NCI-H748 (cell line): ENCODE data around the gene RAPGEF3.

Experiments
- DNase-seq: peaks from one replicate; lab custom pipeline; 2025; ENCODE audit not compliant: unreplicated experiment; lab: John Stamatoyannopoulos, UW

Gene RAPGEF3

DNA sequence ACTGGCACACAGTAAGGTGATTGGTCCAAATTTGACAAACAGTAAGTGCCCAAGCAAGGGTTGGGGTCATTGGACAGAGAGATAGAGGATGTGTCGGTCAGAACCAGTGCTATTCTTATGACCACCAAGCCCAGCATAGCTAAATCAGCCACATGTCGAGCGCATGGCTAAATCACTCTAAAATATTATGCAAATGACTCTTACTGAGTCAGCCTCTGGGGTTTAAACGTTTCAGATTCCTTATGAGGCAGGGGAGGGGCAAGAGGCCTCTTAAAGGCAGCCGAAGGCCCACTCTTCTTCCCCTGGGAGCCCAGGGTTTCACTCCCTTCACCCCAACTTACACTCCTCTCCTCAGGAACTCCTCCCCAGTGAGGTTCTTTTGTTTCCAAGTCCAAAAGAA lies 32.8 kb downstream of the RAPGEF3 start:
- no peak for DNase-seq

DNA sequence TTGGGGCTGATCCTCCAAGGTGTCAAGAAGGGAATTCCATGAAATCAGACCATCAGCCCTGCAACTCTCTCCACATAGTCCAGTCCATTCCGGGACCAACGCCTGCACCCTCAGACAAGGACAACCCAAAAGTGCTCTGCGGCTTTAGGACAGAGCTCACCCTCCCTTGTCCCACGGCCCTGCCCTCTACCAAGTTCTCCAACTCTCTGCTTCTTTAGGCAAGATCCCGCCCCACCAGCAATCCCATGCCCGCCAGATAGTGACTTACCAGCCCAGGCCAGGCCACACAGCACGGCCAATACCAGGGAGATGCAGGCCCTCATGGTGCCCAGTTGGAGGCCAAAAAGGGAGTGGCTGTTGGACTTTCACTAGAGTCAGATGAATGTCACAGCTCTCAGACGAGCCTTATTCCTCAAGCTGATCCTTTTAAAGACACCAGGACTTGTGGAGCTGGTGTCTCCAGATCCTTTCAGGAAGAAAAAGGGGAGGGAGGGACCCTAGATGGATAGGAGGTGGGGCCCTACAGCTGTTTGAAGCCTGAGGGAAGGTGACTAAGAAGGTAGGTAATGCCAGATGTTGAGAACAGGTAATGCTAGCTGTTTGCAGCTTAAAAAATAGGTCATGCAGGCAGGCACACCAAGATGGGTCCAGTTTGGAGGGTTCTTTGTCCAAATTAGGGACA lies 33.4 kb downstream of the RAPGEF3 start, which contains the start of gene ENDOU:
Gene ENDOU (minus strand): TSS at position 400 of the 682 bp plus-strand sequence. CDS start 77 bp downstream, at position 323.
- no peak for DNase-seq

DNA sequence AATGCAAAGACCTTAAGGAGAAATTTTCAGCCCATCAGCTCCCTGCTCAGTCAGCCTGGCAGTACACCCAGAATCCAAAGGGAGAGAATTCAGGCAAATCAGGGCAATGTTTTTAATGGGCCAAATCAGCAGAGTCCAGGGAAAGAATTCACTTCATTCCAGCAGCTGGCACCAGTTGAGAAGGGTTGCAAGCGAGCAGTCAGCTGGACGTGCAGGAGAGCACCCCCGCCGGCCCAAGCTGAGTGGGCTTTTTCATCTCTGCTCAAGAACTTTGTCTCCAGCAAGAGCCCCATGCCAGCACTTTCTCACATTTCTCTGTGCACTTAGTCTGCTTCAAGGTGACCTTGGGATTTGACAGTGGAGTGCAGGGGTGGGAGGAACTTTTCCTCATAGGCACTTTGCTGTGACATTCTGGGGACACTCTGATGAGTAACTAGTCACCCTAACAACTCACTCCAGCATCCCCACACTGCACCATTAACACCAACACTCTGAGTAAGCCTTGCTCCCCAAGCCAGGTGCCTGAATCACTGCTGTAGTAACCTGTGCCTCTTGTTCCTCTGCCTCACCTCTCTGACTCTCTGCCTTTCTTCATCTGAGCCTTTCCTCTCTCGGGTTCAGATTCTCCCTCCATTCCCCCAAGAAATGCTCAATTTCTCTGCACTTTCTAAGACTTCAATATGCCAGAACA lies 35.6 kb downstream of the RAPGEF3 start:
- DNase-seq: no peak

DNA sequence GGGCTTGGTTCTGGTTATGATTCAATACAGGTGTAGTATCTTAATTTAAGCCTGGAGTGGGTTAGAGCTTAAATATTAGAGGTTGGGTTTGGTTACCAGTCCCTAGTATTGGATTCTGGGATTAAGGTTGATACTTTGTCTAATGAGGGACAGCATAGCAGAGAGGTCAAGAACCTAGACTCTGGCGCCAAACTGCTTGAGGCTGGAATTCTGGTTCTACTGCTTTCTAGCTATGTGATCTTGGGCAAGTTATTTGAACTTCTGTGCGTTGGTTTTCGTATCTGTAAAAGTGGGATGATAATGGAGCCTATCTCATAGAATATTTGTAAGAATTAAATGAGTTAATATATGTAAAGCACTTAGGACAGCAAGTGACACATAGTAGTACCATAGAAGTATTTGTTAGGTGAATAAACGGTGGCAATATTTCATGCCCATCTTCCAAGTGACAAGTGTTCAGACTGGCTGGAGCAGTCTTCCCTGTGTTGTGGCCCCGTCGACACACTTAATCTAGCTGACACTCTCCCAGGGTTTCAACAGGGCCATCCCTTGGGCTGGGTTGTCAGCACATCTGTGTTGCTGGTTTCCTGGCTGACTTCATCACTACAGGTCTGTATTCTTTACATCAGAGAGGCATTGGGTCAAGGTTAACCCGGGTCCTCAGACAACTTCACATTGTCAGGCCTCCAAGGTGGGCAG lies 36.4 kb downstream of the RAPGEF3 start:
- DNase-seq: no peak

DNA sequence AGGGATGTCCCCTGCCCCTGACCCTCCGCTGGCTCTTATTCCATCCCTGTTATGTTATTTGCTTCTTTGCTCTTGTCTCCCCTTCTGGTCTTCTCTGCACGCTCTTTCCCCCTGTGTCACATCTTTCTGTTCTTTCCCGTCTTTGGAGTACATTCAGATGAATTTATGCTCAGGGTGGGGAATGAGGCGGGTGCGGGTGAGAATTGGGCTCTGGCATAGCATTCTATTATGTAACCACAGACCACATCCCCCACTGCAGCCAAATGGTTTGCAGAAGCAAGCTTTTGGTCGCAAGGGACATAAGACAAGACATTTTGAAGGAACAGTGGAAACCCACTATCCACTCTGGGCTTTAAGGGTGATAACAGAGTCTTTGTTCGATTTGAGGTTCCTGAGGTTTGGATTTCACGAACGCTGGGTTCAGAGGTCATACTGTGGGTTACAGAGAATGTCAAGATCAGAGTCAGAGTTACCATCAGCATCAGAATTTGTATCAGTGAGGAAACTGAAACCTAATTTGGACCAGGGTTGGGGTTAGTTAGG lies 37.2 kb downstream of the RAPGEF3 start:
- DNase-seq: no peak

DNA sequence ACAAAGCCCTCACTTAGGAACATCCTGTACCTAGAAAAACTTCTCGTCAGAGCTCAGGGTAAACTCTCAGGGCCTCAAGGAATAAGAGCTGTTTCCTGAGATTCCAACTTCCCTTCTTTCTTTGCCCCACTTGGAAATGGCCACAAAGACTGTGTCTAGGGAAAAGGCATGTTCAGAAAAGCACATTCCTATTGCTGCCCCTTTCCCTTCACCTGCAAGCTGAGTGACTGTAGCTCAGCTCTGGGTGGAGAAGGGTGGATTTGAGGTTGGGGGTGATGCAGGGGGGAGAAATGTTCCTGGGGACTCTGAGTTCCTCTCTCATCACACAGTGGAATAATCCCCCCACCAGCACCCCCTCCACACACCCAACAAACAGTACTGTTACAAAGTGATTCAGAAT lies 40.1 kb downstream of the RAPGEF3 start:
- no peak for DNase-seq

DNA sequence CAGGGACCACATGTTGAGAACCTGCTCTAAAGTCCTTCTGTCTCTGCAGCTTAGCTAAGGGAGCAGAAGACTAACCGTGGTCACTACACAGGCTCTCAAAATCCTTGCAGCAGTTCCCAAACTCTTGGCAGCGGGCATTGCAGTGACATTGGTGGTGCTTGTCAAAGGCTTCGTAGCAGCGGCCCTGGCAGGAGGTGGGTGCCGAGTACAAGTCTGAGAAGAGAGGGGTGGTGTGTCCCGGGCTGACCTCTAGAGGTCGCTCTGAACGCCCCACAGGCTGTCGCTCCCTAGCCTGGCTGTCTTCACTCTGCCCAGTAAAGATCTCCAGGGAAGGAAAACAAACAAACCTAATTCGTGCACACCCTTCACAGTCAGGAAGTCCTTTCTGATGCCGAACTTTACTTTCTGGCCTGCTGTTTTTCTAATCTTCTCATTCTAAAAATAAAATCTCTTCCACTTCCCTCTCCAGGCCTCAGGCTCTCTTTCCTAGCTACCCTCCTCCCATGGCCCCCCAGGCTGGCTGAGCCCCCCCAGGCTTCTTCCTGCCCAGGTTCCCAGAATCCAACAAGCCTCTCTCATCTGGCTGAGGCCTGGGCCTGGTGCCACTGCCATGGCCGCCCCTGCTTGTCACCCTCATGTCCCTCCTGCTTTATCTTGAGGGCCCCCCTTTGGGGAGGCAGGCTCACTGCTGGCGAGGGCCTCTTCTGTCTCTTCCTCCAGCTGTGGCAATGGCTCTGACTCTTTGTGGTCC lies 41.1 kb downstream of the RAPGEF3 start:
- DNase-seq: peak; percentile 80

DNA sequence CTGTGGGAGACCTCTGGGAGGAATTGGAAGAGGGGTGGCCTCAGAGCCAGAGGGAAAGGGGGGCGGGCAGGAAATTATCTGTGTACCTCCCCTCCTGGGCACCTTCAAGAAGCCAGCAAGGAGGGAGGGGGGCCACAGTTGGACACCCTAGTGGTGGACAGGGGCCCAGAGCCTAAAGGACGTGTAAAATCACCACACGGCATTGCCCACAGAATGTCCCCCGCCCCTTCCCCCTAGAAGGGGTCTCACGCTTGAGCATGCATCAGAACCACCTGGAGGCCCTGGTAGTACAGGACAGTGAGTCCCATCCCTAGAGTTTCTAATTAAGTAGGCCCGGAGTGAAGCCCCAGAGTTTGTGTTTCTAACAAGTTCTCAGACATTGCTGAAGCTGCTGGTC lies 41.6 kb downstream of the RAPGEF3 start:
- DNase-seq: no peak

DNA sequence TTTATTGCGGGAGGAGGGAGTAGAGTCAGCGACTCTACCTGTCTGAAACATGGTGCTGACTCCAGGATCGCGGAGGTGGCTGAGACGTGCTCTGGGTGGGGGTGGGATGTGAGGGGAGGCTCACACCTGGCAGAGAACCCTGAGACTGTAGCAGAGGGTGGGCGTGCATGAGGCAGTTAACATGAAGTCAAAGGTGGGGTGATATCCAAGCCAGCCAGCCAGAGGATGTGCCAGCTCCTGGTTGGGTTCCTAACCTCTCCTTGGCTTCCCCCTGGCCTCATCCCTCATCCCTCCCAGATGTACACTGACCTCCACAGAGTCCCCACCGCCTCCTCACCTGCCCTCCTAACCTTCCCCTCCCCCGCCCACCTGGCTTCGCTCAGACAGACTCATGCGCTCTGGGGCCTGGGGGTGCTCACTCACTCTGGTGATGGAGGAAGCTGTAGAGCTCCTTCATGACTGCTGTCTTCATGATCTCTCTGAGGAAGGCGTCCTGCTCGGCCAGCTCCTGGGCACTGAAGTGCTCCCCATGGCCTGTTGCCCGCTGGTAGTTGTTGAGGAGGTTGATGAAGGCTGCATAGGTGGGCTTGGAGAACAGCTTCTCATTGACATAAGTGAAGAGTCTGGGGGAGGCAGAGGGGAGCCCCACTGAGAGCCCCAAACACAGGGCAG lies 42.7 kb downstream of the RAPGEF3 start:
- DNase-seq: no peak

DNA sequence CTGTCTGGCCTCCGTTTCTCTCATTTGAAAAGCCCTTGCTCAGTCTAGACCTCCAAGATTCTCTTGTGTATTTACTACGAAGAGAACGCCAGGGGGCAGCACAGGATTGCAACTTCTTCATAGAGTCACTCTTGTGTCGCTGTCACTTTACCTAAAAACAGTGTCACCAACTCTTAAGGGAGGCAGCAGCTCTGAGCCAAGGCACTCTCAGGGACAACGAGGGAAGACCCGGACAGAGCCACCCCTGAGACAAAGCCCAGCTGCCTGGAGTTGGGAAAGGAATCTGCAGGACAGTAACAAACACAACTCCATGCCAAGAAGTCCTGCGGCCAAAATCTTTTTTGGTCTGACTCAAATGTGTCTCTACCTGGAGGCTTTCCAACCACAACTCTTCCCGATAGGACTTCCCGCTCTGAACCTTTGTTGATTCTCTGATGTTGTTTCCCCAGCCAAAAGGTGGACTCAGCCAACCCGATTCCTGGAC lies 43.2 kb downstream of the RAPGEF3 start:
- DNase-seq: peak; percentile 83

DNA sequence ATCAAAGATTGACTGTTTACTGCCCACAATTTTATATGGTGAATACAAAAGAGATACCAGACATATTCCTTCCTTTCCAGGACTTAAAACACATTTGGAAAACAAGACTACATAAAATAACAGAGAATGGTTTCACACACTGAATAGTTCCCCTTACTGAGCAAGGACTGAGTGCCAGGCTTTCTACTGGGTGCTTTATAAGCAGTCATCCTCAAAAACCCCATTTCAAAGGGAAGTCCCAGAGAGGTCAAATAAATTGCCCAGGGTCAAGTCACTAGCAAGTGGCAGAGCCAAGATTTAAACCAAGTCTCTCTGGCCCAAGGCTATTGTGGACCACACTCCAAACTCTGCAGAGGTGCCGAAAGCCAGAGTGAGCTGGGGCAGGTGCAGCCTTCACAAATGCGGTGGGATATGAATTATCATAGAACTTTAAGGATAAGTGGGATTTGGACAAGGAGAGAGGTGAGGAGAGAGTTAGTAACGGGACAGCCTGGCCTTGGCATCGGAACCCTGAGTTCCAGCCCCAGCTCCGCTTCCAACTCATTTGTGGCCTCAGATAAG lies 43.8 kb downstream of the RAPGEF3 start:
- DNase-seq: no peak

DNA sequence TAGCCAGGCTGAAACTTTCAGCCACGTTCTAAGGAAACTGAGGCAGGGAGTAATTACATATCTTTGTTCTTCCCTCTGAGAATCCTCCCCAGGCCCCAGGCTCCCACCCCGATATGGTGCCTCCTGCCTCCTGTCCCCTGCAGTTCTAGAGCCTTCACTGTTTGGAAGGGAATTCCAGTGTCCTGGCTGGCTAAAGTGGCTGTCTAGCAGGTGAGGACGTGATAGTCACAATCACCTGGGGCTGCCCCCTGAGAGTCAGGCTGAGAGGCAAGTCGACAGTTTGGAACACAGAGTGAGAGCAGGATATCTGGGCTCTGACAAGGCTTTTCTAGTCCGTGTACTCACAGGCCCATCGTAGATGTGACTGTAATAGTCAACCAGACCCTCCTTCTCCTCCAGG lies 46.5 kb downstream of the RAPGEF3 start:
- DNase-seq: no peak

DNA sequence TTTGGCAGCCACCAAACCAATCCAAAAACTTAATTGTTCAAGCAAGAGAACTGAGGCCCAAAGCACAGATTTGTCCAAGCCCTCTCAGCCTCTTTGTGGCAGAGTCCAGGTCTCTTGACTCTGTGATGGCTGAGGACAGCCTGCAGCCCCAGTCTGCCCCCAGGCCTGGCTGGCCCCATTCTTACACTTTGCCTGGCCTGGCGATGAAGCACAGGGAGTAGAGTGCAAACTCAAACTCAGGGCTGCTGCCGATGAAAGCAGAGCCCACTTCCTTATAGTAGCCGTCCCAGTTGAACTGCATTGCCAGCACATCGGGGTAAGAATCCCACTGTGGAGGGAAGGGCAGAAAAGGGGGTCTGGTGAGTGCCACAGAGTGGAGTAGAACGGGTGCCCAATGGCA lies 47.2 kb downstream of the RAPGEF3 start:
- DNase-seq: no peak

DNA sequence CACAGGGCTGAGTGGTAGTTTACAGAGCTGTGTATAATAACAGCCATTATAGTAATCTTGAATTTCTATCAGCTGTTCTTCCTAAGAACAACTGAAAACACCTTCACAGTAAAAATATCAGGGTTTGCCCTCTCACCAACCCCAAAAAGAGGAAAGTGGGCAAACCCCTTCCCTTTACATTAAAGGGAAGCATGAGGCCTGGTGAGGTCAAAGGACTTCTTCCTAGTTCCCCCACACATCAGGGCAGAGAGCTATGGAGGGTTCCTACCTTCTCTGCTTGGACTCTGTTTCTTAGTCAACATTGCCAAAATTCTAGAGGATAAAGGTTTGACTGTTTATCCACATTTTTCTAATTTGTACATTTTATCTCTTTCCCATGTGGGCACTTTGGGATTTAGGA lies 48.4 kb downstream of the RAPGEF3 start:
- DNase-seq: no peak

DNA sequence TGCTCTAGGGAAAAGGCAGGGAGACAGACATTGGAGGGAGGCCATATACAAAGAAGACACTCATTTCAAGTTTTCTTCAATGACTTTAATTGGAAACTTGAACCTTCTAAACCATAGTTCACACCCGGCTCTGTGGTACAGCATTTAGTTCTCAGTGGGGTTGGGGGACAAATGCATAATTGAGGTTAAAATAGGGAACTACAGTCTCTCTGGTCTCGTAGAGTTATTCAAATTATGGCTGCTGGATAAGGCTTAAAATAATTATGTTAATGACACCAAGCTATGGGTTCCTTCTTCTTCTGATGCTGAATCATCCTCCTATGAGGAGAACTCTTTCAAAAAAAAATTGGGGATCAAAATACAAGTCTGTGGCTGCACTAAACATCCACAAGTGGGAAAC lies 49.0 kb downstream of the RAPGEF3 start:
- no peak for DNase-seq

DNA sequence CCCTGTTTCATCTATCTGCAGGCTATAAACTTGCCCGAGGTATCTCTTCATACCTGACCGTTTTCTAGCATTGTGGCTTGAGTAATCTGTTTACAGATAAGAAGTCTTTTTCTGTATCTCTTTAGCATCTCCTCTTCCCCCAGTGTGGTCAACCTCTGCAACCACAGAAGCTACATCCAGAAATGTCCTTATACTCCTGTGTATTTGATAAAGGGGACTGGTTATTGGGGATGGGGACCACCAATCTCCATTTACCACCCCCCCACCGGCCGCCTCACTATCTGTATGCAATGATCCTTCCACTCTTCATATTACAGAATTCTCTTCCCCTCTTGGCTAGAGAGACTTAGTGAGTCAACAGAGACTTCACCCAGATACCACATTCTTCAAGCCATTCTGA lies 49.4 kb downstream of the RAPGEF3 start:
- no peak for DNase-seq

DNA sequence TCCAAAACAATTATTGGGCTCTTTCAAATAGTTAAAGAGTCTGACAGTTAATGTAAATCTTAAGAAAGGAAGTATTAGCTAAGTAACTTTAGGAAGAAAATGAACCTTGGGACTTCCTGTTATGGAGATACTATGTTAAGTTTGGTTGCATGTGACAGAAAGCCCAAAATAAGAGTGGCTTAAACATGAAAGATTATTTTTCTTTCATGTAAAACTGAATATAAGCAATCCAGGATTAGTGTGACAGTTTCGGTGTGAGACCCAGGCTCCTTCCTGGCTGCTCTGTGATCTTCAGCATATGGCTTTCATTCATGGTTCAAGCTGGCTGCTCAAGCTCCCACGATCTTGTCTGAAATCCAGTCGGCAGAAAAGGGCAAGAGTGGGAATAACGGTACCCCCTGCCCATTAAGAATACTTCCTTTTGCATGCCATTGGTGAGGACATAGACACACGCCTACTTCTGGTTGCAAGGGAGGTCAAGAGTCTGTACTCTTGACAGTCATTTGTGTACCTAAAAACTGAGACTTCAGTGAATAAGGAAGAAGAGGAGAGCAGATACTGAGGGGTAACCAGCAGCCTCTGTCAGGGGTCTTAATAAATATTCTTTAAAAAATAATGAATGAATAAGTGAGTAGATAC lies 50.7 kb downstream of the RAPGEF3 start:
- no peak for DNase-seq

DNA sequence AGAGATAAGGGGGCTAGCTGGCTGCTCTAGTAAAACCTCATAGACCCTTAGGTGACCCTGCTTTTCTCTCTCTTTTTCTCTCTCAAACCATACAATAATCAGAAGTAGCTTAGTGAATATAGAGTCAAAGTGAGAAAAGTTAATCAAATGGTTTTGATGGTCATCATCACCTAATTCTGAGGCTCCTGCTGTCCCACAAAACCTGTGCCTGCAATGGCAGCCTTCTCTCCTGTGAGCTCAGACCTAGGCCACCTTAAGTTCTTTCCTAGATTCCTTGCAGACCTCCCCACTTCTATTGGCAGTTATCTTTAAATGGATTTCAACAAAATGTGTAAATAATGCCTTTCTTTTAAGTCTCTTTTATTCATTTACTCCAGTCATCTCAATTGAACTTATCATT lies 51.3 kb downstream of the RAPGEF3 start:
- no peak for DNase-seq

DNA sequence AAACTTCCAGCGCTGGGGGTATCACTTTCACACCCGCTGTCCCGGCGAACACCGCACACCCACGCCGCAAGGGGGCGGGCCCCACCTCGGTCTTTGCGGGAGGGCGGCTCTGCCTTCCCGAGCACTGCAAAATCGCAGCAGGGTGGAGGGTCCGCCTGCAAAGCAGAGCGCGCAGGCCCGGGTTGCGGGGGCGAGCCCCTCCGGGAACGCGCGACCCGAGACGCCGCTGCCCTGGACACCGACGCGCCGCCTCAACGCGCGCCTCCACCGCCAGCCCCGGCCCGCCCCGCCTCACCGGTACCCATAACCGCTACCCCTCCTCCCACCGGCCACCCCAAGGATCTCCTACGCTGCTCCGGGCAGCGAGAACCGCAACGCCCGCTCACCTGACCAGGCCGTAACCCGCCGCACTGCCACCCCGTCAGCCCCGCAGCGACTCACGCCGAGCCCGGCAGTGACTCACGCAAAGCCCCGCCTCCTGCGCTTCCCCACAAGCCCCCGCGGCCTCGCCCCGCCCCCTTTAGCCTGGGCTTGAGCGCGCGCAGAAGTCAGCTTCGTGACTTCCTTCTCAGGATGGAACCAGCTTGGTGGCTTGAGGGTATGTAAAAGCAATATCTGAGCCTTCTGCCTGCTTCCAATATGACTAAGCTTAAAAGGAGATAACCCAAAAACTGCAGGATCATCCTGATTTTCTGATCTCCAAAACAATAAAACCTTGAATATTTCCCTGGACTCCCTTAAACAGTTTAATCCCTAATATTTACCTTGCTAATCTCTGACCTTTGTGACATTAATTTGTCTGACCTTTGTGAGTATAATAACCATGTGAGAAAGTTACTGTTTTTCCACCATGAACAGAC lies 52.9 kb downstream of the RAPGEF3 start, which contains the start of gene RPAP3:
Gene RPAP3 (minus strand): TSS at position 465 of the 860 bp plus-strand sequence. CDS start 3,190 bp downstream, outside the sequence.
- DNase-seq: peak; percentile 94
